Activated CD8-positive, alpha-beta T cell treated with anti-CD3 and anti-CD28 coated beads, Interleukin-2, amount 10 ng/mL, durations not matched to agents 7 days and 5 days (primary cell): ENCODE data around the gene RBPJ. TPM values are rescaled to one million over a fixed set of nuclear protein-coding genes. Genes with fewer than 3 reads are reported as not detected.

ENCODE experiments used
- ATAC-seq: fragments of 150-1000 bp; cut with Tn5 transposase; one replicate; pipeline ENCODE4 v1.10.0; 2021; ENCODE audit warnings: moderate library complexity
- CTCF ChIA-PET: fragments of 350-600 bp; sonication (Branson Sonifier 250); formaldehyde crosslinking; loops from one replicate; lab custom pipeline; 2021; ENCODE audit warnings: antibody characterized with exemption; lab: Charles Lee
- POLR2A ChIA-PET: fragments of 350-600 bp; sonication (Branson Sonifier 250); formaldehyde crosslinking; loops from one replicate; lab custom pipeline; 2021; ENCODE audit warnings: antibody characterized with exemption; lab: Charles Lee
- DNase-seq: peaks from one replicate; pipeline ENCODE4 v3.0.0-alpha.2; 2020
- H3K27ac Mint-ChIP-seq: one replicate; pipeline ENCODE4 v1.8.0; 2021; ENCODE audit warnings: mild to moderate bottlenecking, mixed read lengths
- H3K27me3 Mint-ChIP-seq: one replicate; pipeline ENCODE4 v1.8.0; 2021; ENCODE audit warnings: low read depth, mixed read lengths
- H3K36me3 Mint-ChIP-seq: one replicate; pipeline ENCODE4 v1.8.0; 2021; ENCODE audit warnings: low read depth, mixed read lengths
- H3K4me1 Mint-ChIP-seq: one replicate; pipeline ENCODE4 v1.8.0; 2021; ENCODE audit warnings: low read depth, mixed read lengths
- H3K4me3 Mint-ChIP-seq: one replicate; pipeline ENCODE4 v1.8.0; 2021; ENCODE audit warnings: mild to moderate bottlenecking, mixed read lengths
- H3K9me3 Mint-ChIP-seq: one replicate; pipeline ENCODE4 v1.8.0; 2022; ENCODE audit warnings: mixed read lengths; ENCODE audit not compliant: insufficient read depth
- total RNA-seq, 2 experiments: library from RNA; stranded (reverse); gene quantifications; one replicate each; pipeline ENCODE4 v1.2.3, GENCODE V29; 2021

The RBPJ gene
- total RNA-seq, 2 experiments from 2014 or later = 61.7 to 72.3 TPM

- ChIA-PET POLR2A (no interaction called here), CTCF (interaction anchor here (0.7 to 3.7 kb wide), 7 partner anchors 9 to 332 kb away, joined by 3 to 20 read pairs (median 4); no protein-coding TSS in a partner anchor)
- Mint-ChIP-seq H3K27ac (peak overlapping the region; percentile 79), H3K4me1 (peaks cover 43% of the 10 kb centered on the region), H3K36me3 (peaks cover 11% of the 10 kb centered on the region), H3K27me3 (no peaks in the 10 kb centered on the region), H3K9me3 (no peaks in the 10 kb centered on the region), H3K4me3 (no peak overlapping the region)
- ATAC-seq (no peak), DNase-seq (no peak)
Observed at GRCh38 chr4:26361297-26361696, 40.5 kb downstream of the RBPJ start.

GRCh38 chr4:26362745-26363439 is 42.1 kb downstream of the RBPJ start:
- Mint-ChIP-seq H3K36me3 (peaks cover 14% of the 10 kb centered on the region), H3K9me3 (no peaks in the 10 kb centered on the region), H3K4me3 (no peak overlapping the region), H3K27me3 (no peaks in the 10 kb centered on the region), H3K4me1 (peaks cover 46% of the 10 kb centered on the region), H3K27ac (no peak overlapping the region)
- ChIA-PET POLR2A (no interaction called here), CTCF (interaction anchor here (0.7 to 3.7 kb wide), 3 partner anchors 10 to 33 kb away, joined by 3 to 20 read pairs (median 3); no protein-coding TSS in a partner anchor)
- DNase-seq (peak; percentile 26), ATAC-seq (peak; percentile 52)

DNA sequence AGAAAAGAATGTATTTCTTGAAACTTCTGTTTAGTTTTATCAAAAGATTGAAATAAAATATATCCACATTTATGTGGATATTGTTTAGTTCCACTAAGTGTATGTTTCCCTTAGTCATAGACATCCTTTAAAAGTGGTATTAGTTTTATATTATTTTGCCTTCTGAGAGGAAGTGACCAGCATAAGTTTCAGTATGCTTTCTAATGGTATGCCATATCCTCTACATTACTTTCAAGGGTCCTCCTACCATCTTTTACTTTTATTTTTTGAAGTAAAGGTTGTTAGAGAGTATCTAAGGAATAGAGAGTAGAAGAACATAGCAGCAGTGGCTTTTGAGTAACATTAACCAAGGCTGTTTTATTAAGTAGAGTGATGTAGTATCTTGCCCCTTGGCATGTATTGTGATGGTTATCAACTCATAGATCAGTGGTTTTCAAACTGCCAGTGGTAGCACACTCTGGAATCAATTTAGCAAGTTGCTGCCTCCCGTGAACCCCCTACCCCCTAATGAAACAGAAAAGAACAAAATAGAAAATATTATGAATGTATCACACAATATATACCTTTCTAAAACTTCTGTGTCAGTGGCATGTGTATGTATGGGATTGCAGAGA is 44.8 kb downstream of the RBPJ start:
- H3K9me3 Mint-ChIP-seq = no peaks in the 10 kb centered on the region
- ChIA-PET CTCF (no interaction called here), POLR2A (no interaction called here)
- H3K27me3 Mint-ChIP-seq = no peaks in the 10 kb centered on the region
- peaks cover 35% of the 10 kb centered on the region for H3K36me3 Mint-ChIP-seq
- no peak for ATAC-seq
- DNase-seq = no peak
- no peak overlapping the region for H3K4me3 Mint-ChIP-seq
- no peak overlapping the region for H3K27ac Mint-ChIP-seq
- H3K4me1 Mint-ChIP-seq = peaks cover 50% of the 10 kb centered on the region

DNA sequence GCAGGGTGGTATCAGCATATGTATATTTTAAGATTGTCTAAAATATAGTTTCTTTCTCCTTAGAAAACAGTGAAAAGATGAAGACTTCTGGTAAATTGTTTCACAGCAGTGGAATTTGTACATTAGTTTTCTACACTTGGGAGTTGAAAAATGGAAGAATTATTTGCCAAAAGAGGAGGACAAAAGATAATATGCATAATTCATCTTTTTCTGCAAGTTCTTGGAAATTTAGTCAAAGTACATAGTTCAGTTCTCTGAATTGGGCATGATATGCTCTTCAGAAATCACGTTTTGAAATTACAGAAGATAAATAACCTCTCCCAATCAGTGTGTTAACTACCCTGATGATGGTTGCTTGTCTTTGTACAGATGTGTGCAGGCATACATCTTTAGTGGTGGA is 47.0 kb downstream of the RBPJ start:
- ChIA-PET POLR2A (no interaction called here), CTCF (no interaction called here)
- no peaks in the 10 kb centered on the region for H3K9me3 Mint-ChIP-seq
- no peak overlapping the region for H3K4me3 Mint-ChIP-seq
- peaks cover 33% of the 10 kb centered on the region for H3K36me3 Mint-ChIP-seq
- DNase-seq (no peak), ATAC-seq (no peak)
- H3K27me3 Mint-ChIP-seq = no peaks in the 10 kb centered on the region
- H3K4me1 Mint-ChIP-seq = peaks cover 44% of the 10 kb centered on the region
- no peak overlapping the region for H3K27ac Mint-ChIP-seq

GRCh38 chr4:26368685-26369084 is 47.9 kb downstream of the RBPJ start:
- H3K4me3 Mint-ChIP-seq = no peak overlapping the region
- peaks cover 27% of the 10 kb centered on the region for H3K36me3 Mint-ChIP-seq
- ChIA-PET CTCF (no interaction called here), POLR2A (no interaction called here)
- H3K27ac Mint-ChIP-seq = no peak overlapping the region
- DNase-seq (no peak), ATAC-seq (no peak)
- H3K27me3 Mint-ChIP-seq = no peaks in the 10 kb centered on the region
- no peaks in the 10 kb centered on the region for H3K9me3 Mint-ChIP-seq
- H3K4me1 Mint-ChIP-seq = peaks cover 45% of the 10 kb centered on the region

GRCh38 chr4:26369132-26369531 is 48.3 kb downstream of the RBPJ start:
- Mint-ChIP-seq H3K27me3 (no peaks in the 10 kb centered on the region), H3K9me3 (no peaks in the 10 kb centered on the region), H3K4me1 (peaks cover 44% of the 10 kb centered on the region), H3K27ac (no peak overlapping the region), H3K4me3 (no peak overlapping the region), H3K36me3 (peaks cover 27% of the 10 kb centered on the region)
- ChIA-PET POLR2A (interaction anchor here (0.7 kb wide), 1 partner anchor 1057 kb away, joined by 3 read pairs; no protein-coding TSS in a partner anchor), CTCF (interaction anchor here (0.6 kb wide), 1 partner anchor 339 kb away, joined by 3 read pairs; no protein-coding TSS in a partner anchor)
- no peak for DNase-seq
- ATAC-seq = no peak

- H3K27ac Mint-ChIP-seq = no peak overlapping the region
- H3K4me3 Mint-ChIP-seq = no peak overlapping the region
- H3K4me1 Mint-ChIP-seq = peaks cover 41% of the 10 kb centered on the region
- CTCF ChIA-PET = interaction anchor here (0.6 to 0.8 kb wide), 2 partner anchors 39 to 339 kb away, joined by 3 to 4 read pairs; no protein-coding TSS in a partner anchor
- DNase-seq (no peak), ATAC-seq (no peak)
- POLR2A ChIA-PET = interaction anchor here (0.7 to 0.9 kb wide), 2 partner anchors 10 to 1057 kb away, joined by 3 read pairs; no protein-coding TSS in a partner anchor
- H3K9me3 Mint-ChIP-seq = no peaks in the 10 kb centered on the region
- H3K36me3 Mint-ChIP-seq = peaks cover 27% of the 10 kb centered on the region
- H3K27me3 Mint-ChIP-seq = no peaks in the 10 kb centered on the region
Observed at GRCh38 chr4:26369581-26369980, 48.8 kb downstream of the RBPJ start.

DNA sequence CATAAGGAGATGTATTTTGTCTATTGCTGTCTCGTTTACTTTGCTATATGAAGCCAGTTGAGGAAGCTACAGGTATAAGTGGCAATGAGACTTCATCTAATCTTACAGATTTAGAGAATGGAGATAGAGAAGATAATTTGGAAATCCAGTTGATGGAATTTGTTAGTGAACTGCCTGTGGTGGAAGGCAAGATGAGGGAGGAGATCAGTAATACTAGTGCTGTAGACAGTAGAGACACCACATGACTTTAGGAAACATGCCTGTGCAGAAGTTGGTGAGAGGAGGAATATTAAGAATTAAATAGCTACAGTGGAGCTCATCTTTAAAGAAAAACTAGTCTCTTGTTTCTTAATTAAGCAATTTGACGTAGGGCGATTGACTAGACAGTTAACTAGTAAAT is 51.3 kb downstream of the RBPJ start:
- POLR2A ChIA-PET = interaction anchor here (1.1 kb wide), 1 partner anchor 19 kb away, joined by 4 read pairs; no protein-coding TSS in a partner anchor
- DNase-seq (no peak), ATAC-seq (peak; percentile 9)
- peaks cover 33% of the 10 kb centered on the region for H3K4me1 Mint-ChIP-seq
- no peaks in the 10 kb centered on the region for H3K27me3 Mint-ChIP-seq
- H3K27ac Mint-ChIP-seq = peak overlapping the region; percentile 1
- no peaks in the 10 kb centered on the region for H3K9me3 Mint-ChIP-seq
- peaks cover 30% of the 10 kb centered on the region for H3K36me3 Mint-ChIP-seq
- CTCF ChIA-PET = interaction anchor here (0.7 to 1.8 kb wide), 9 partner anchors 9 to 384 kb away, joined by 3 to 14 read pairs (median 4); no protein-coding TSS in a partner anchor
- H3K4me3 Mint-ChIP-seq = no peak overlapping the region

DNA sequence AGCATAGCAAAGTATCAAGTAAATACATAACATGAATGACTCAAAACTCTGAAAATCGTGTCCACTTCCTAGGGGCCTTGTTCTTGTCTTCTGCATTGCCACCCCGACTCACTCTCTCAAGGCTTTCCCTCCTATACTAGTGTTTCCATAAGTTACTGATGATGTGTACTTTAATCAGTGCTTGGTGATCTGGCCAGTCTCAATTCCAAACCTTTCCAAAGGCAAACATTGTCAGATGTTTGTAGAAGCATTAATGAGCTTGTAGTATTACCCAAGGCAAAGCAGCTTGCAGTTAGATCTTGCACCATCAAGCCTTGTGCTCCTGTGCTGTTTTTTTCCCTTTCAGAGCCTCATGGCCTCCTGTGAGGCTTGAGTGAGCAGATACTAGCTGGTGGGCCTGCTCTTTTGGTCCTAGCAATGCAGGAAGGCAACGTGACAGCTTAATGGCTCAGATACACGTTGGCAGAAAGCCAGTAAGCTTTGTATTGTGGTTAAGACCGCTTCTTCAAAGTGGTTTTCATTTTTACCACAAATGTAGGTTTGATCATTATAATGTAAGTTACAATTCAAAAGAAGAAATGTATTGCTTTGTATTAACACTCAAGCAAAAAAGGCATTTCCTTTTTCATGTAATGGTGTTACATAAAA is 51.8 kb downstream of the RBPJ start:
- peaks cover 36% of the 10 kb centered on the region for H3K4me1 Mint-ChIP-seq
- ATAC-seq (peak; percentile 89), DNase-seq (peak; percentile 78)
- peak overlapping the region; percentile 45 for H3K27ac Mint-ChIP-seq
- H3K36me3 Mint-ChIP-seq = peaks cover 33% of the 10 kb centered on the region
- CTCF ChIA-PET = interaction anchor here (0.7 to 1.8 kb wide), 9 partner anchors 10 to 385 kb away, joined by 3 to 14 read pairs (median 4); no protein-coding TSS in a partner anchor
- H3K27me3 Mint-ChIP-seq = no peaks in the 10 kb centered on the region
- no peak overlapping the region for H3K4me3 Mint-ChIP-seq
- POLR2A ChIA-PET = interaction anchor here (1.1 kb wide), 1 partner anchor 18 kb away, joined by 4 read pairs; no protein-coding TSS in a partner anchor
- H3K9me3 Mint-ChIP-seq = no peaks in the 10 kb centered on the region

- no peak for ATAC-seq
- Mint-ChIP-seq H3K4me3 (no peak overlapping the region), H3K27ac (no peak overlapping the region), H3K27me3 (no peaks in the 10 kb centered on the region), H3K9me3 (no peaks in the 10 kb centered on the region), H3K4me1 (peaks cover 42% of the 10 kb centered on the region), H3K36me3 (peaks cover 17% of the 10 kb centered on the region)
- ChIA-PET CTCF (interaction anchor here (1.5 kb wide), 1 partner anchor 15 kb away, joined by 3 read pairs; no protein-coding TSS in a partner anchor), POLR2A (no interaction called here)
- no peak for DNase-seq
Observed at GRCh38 chr4:26375551-26375950, 54.7 kb downstream of the RBPJ start.
